GM23338 (cell line): ENCODE measurements around the gene ANKH. TPM values are rescaled to one million over a fixed set of nuclear protein-coding genes. Genes with fewer than 3 reads are reported as not detected.

Experiments
- ATAC-seq: fragments of 200-7000 bp; cut with Tn5 transposase; 3 replicates; pipeline ENCODE4 v1.9.1; 2020
- DNase-seq: peaks from one replicate; pipeline ENCODE4 v3.0.0-alpha.2; 2015; ENCODE audit warnings: low spot score
- H2AFZ ChIP-seq: fragments of 200-600 bp; sonication (generic); 2 replicates; pipeline ENCODE4 v1.8.0; 2016; ENCODE audit warnings: antibody characterized with exemption, mild to moderate bottlenecking, moderate library complexity
- H3F3A ChIP-seq: fragments of 200-600 bp; sonication (generic); replicated peaks from 2 replicates; pipeline ENCODE4 v1.8.0; 2017; ENCODE audit warnings: antibody characterized with exemption, mixed run types, low read depth
- H3K27ac ChIP-seq: fragments of 200-600 bp; sonication (generic); 2 replicates; pipeline ENCODE4 v1.6.1; 2016; ENCODE audit warnings: low read depth
- H3K27me3 ChIP-seq: fragments of 200-600 bp; sonication (generic); 2 replicates; pipeline ENCODE4 v1.8.0; 2016; ENCODE audit warnings: mild to moderate bottlenecking, mixed run types, moderate library complexity; ENCODE audit not compliant: insufficient read depth
- H3K36me3 ChIP-seq: fragments of 200-600 bp; sonication (generic); 2 replicates; pipeline ENCODE4 v1.8.0; 2016; ENCODE audit warnings: mild to moderate bottlenecking; ENCODE audit not compliant: insufficient read depth
- H3K4me1 ChIP-seq: fragments of 200-600 bp; sonication (generic); 2 replicates; pipeline ENCODE4 v1.8.0; 2016; ENCODE audit warnings: mild to moderate bottlenecking, moderate library complexity; ENCODE audit not compliant: insufficient read depth
- H3K4me2 ChIP-seq: fragments of 200-600 bp; sonication (generic); 2 replicates; pipeline ENCODE4 v1.7.1; 2017; ENCODE audit warnings: mixed run types
- H3K4me3 ChIP-seq: fragments of 200-600 bp; sonication (generic); 2 replicates; pipeline ENCODE4 v1.6.1; 2016; ENCODE audit warnings: mixed run types
- H3K79me2 ChIP-seq: fragments of 200-600 bp; sonication (generic); replicated peaks from 2 replicates; pipeline ENCODE4 v1.8.0; 2017; ENCODE audit warnings: mild to moderate bottlenecking; ENCODE audit not compliant: insufficient read depth
- H3K9me2 ChIP-seq: fragments of 200-600 bp; sonication (generic); 2 replicates; pipeline ENCODE4 v1.8.0; 2017; ENCODE audit not compliant: insufficient read depth
- H4K20me1 ChIP-seq: fragments of 200-600 bp; sonication (generic); replicated peaks from 2 replicates; pipeline ENCODE4 v1.8.0; 2017; ENCODE audit warnings: mild to moderate bottlenecking; ENCODE audit not compliant: insufficient read depth
- H3K27ac Mint-ChIP-seq: 2 replicates; pipeline ENCODE4 v1.8.0; 2020; ENCODE audit warnings: inconsistent platforms, mild to moderate bottlenecking, moderate library complexity, mixed read lengths
- H3K27me3 Mint-ChIP-seq: 3 replicates; pipeline ENCODE4 v1.8.0; 2022; ENCODE audit warnings: low read depth, mild to moderate bottlenecking, moderate library complexity, mixed read lengths, inconsistent platforms; ENCODE audit not compliant: insufficient read depth, poor library complexity
- H3K36me3 Mint-ChIP-seq: 3 replicates; pipeline ENCODE4 v1.8.0; 2021; ENCODE audit warnings: low read depth, mild to moderate bottlenecking, inconsistent platforms, moderate library complexity, mixed read lengths
- H3K4me1 Mint-ChIP-seq: 3 replicates; pipeline ENCODE4 v1.8.0; 2020; ENCODE audit warnings: mild to moderate bottlenecking, inconsistent platforms, mixed read lengths
- H3K4me3 Mint-ChIP-seq: 3 replicates; pipeline ENCODE4 v1.8.0; 2021; ENCODE audit warnings: moderate library complexity, mild to moderate bottlenecking, inconsistent platforms, mixed read lengths
- H3K9me3 Mint-ChIP-seq: 3 replicates; pipeline ENCODE4 v1.8.0; 2020; ENCODE audit warnings: moderate library complexity, mild to moderate bottlenecking, inconsistent platforms, mixed read lengths
- ETS1 ChIP-seq: IDR thresholded peaks from 2 replicates; pipeline ENCODE4 v1.6.1; 2016; ENCODE audit warnings: antibody characterized with exemption
- EZH2phosphoT487 ChIP-seq: fragments of 200-600 bp; sonication (generic); IDR thresholded peaks from one replicate; pipeline ENCODE4 v1.8.1; 2018; ENCODE audit warnings: antibody characterized with exemption; ENCODE audit not compliant: unreplicated experiment
- NANOG ChIP-seq: IDR thresholded peaks from 2 replicates; pipeline ENCODE4 v1.6.1; 2016; ENCODE audit warnings: antibody characterized with exemption, borderline replicate concordance
- POLR2AphosphoS5 ChIP-seq: IDR thresholded peaks from 2 replicates; pipeline ENCODE4 v1.6.1; 2016; ENCODE audit warnings: antibody characterized with exemption, low read depth
- REST ChIP-seq: IDR thresholded peaks from one replicate; pipeline ENCODE4 v1.6.1; 2018; ENCODE audit warnings: antibody characterized with exemption; ENCODE audit not compliant: unreplicated experiment
- STAT1 ChIP-seq: IDR thresholded peaks from one replicate; pipeline ENCODE4 v1.6.1; 2016; ENCODE audit warnings: antibody characterized with exemption; ENCODE audit not compliant: unreplicated experiment
- ZNF114 ChIP-seq: fragments of 250-450 bp; sonication (Bioruptor Pico); IDR thresholded peaks from 2 replicates; pipeline ENCODE4 v1.5.0; 2020; ENCODE audit warnings: mild to moderate bottlenecking, moderate library complexity
- ZNF331 ChIP-seq: fragments of 250-450 bp; sonication (Bioruptor Pico); IDR thresholded peaks from 2 replicates; pipeline ENCODE4 v1.5.0; 2020; ENCODE audit warnings: low read depth, mild to moderate bottlenecking, moderate library complexity
- polyA plus RNA-seq: library from polyadenylated mRNA; unstranded; fragments of >200 nt; fragmentation: Nextera tagmentation; extraction: Ambion mirVana; gene quantifications from 2 replicates; pipeline ENCODE4 v1.2.1, GENCODE V29; 2016
- total RNA-seq: library from RNA; depleted of rRNA; stranded (reverse); fragments of >200 nt; shearing (Covaris generic); gene quantifications from 2 replicates; pipeline ENCODE4 v1.2.3, GENCODE V29; 2014

The ANKH gene
- total and polyA plus RNA-seq, 2 experiments from 2014 or later, result 5.0 to 6.1 TPM

DNA sequence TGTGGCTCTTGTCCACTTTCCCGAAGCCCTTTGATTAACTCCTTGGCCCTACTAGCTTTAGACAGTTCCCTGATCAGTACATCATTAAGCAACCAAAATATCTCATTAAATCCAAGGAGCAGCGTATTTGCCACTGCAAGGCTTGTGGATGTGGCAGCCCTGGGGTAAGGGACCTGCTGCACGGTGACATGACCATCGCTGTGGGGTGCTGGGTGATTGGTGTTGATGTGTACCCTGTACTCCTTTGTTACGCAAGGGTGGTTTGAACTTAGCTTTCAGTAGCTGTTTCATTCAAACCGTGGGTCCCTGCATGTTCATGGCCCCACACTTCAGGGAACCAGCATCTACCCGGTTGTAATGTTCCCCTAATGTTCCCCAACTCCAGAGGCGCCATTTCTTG lies 166.0 kb downstream of the ANKH start (continued):
- no peak for TF ChIP-seq REST
- no peak for TF ChIP-seq EZH2phosphoT487
- TF ChIP-seq ZNF331 (CRISPR knock-in tag), result no peak
- no peak for TF ChIP-seq NANOG
- TF ChIP-seq ZNF114 (CRISPR knock-in tag), result no peak
- no peak for TF ChIP-seq ETS1

DNA sequence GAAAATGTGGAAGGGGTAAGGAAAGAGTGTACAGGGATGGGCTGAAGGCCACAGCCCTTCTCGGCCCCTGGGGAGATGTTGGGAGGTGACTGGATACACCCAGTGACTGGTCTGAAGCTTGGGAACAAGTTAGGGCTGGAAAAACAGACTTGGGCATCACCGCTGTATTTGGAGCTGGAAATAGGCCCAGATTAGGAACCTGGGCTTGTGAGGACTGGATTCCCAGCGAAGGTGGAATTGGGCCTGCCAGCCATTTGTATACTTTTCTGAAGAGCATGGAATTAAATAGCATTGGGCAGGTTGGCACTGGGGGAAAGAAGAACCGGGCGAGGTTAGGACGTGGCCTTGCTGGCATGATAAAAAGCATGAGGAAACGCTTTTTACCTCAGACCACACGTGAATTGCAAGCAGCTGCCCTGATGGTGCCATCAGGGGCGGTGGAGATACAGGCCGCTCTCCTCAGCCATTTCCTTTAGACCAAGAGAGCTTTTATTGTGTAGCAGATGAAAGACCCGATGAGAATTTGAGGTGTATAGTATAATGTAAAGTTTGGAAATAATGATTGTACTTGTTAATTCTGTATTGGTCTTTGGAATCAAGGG lies 169.2 kb downstream of the ANKH start:
- Mint-ChIP-seq H3K36me3 (peaks cover 30% of the 10 kb centered on the region), H3K9me3 (no peaks in the 10 kb centered on the region)

More for the DNA sequence above, 169.2 kb downstream of the ANKH start:
- TF ChIP-seq STAT1, result no peak
- no peak for TF ChIP-seq POLR2AphosphoS5
- TF ChIP-seq ZNF331 (CRISPR knock-in tag), result no peak
- no peak for TF ChIP-seq ETS1
- no peak overlapping the region for H3K27ac ChIP-seq
- no peaks in the 10 kb centered on the region for H3K27me3 ChIP-seq
- no peak for DNase-seq
- H3K4me3 ChIP-seq, result no peak overlapping the region
- Mint-ChIP-seq H3K4me1 (no peaks in the 10 kb centered on the region), H3K27me3 (peaks cover 7% of the 10 kb centered on the region), H3K4me3 (no peak overlapping the region), H3K27ac (no peak overlapping the region)
- H2AFZ ChIP-seq, result no peak overlapping the region
- 0 out of 2 replicates have a peak, but pooled peaks cover 5% of the 10 kb centered on the region for H3K9me2 ChIP-seq
- H4K20me1 ChIP-seq, result peaks cover 3% of the 10 kb centered on the region; the same call in 1 of the 2 replicates
- no peaks in the 10 kb centered on the region for H3K4me1 ChIP-seq
- no peak for ATAC-seq
- peaks cover 12% of the 10 kb centered on the region; the same call in 1 of the 2 replicates for H3K36me3 ChIP-seq
- H3F3A ChIP-seq, result no peaks in the 10 kb centered on the region
- H3K4me2 ChIP-seq, result no peak overlapping the region
- no peaks in the 10 kb centered on the region for H3K79me2 ChIP-seq
